ENCODE results near the gene WDR18. TPM values are rescaled to one million over a fixed set of nuclear protein-coding genes. Genes with fewer than 3 reads are reported as not detected.

Gene WDR18
- total and polyA plus RNA-seq, 2 experiments from 2014 or later: 155 to 157 TPM

- Mint-ChIP-seq H3K27ac (no peak overlapping the region), H3K9me3 (no peaks in the 10 kb centered on the region), H3K36me3 (ENCODE audit: low read depth) (no peaks in the 10 kb centered on the region), H3K4me1 (peaks cover 3% of the 10 kb centered on the region; the same call in 2 of the 3 replicates), H3K27me3 (ENCODE audit: insufficient read depth, low read depth, poor library complexity) (peaks cover 53% of the 10 kb centered on the region), H3K4me3 (peak overlapping the region; percentile 30)
- 0 out of 2 replicates have a peak, but pooled peaks cover 2% of the 10 kb centered on the region for H4K20me1 ChIP-seq (replicated peaks; ENCODE audit: insufficient read depth)
- no peak for TF ChIP-seq JUNB (IDR thresholded peaks at IDR 0.05; ENCODE audit: unreplicated experiment)
- no peak for TF ChIP-seq NANOG (IDR thresholded peaks at IDR 0.05; ENCODE audit: borderline replicate concordance)
- TF ChIP-seq EZH2phosphoT487 (IDR thresholded peaks at IDR 0.05; ENCODE audit: unreplicated experiment): no peak
- no peak for TF ChIP-seq REST (IDR thresholded peaks at IDR 0.05; ENCODE audit: unreplicated experiment)
- no peak for TF ChIP-seq POLR2AphosphoS5 (IDR thresholded peaks at IDR 0.05; ENCODE audit: low read depth)
- no peak for TF ChIP-seq EZH2 (IDR thresholded peaks at IDR 0.05; ENCODE audit: low read depth, unreplicated experiment)
- TF ChIP-seq CTCF (conservative IDR thresholded peaks at IDR 0.05; ENCODE audit: low read depth in 2 of 2): no peak
- no peak for TF ChIP-seq ZNF114 (CRISPR knock-in tag; IDR thresholded peaks at IDR 0.05)
- TF ChIP-seq STAT1 (IDR thresholded peaks at IDR 0.05; ENCODE audit: unreplicated experiment): no peak
- TF ChIP-seq ZNF331 (CRISPR knock-in tag; IDR thresholded peaks at IDR 0.05; ENCODE audit: low read depth): no peak
- no peak overlapping the region for H3K4me3 ChIP-seq
- no peak overlapping the region for H2AFZ ChIP-seq
- DNase-seq (ENCODE audit: low spot score): no peak
- H3K4me2 ChIP-seq: no peak overlapping the region
- no peak for ATAC-seq
- no peaks in the 10 kb centered on the region for H3K9me2 ChIP-seq (ENCODE audit: insufficient read depth)
- no peaks in the 10 kb centered on the region for H3K36me3 ChIP-seq (ENCODE audit: insufficient read depth)
- no peaks in the 10 kb centered on the region for H3K79me2 ChIP-seq (replicated peaks; ENCODE audit: insufficient read depth)
- no peaks in the 10 kb centered on the region; the same call in 1 of the 2 replicates for H3K4me1 ChIP-seq (ENCODE audit: insufficient read depth)
- H3K27ac ChIP-seq (ENCODE audit: low read depth): no peak overlapping the region
- H3F3A ChIP-seq (replicated peaks; ENCODE audit: low read depth): peaks cover 11% of the 10 kb centered on the region
- H3K27me3 ChIP-seq (ENCODE audit: insufficient read depth): peaks cover 45% of the 10 kb centered on the region
These were observed 15.2 kb downstream of the WDR18 start for GRCh38 chr19:999379-999719.

GRCh38 chr19:1000095-1000494 lies 15.9 kb downstream of the WDR18 start, which contains the start of gene GRIN3B:
Gene GRIN3B, plus strand, starts transcription at chr19:1000419. Its CDS starts 19 bp downstream, at chr19:1000438.
- Mint-ChIP-seq H3K9me3 (peaks cover under 1% of the 10 kb centered on the region; the same call in 1 of the 3 replicates), H3K36me3 (ENCODE audit: low read depth) (no peaks in the 10 kb centered on the region), H3K27ac (no peak within 1 kb of the TSS), H3K27me3 (ENCODE audit: insufficient read depth, low read depth, poor library complexity) (peaks cover 54% of the 10 kb centered on the region), H3K4me1 (peaks cover 3% of the 10 kb centered on the region; the same call in 2 of the 3 replicates), H3K4me3 (peak within 1 kb of the TSS; percentile 52)
- Histone ChIP-seq H3F3A (replicated peaks; ENCODE audit: low read depth) (peaks cover 10% of the 10 kb centered on the region), H3K36me3 (ENCODE audit: insufficient read depth) (no peaks in the 10 kb centered on the region), H4K20me1 (replicated peaks; ENCODE audit: insufficient read depth) (0 out of 2 replicates have a peak, but pooled peaks cover 2% of the 10 kb centered on the region), H3K27me3 (ENCODE audit: insufficient read depth) (peaks cover 45% of the 10 kb centered on the region), H2AFZ (peak within 1 kb of the TSS; percentile 59; the same call in 1 of the 2 replicates), H3K9me2 (ENCODE audit: insufficient read depth) (no peaks in the 10 kb centered on the region), H3K4me3 (peak within 1 kb of the TSS; percentile 61), H3K27ac (ENCODE audit: low read depth) (no peak within 1 kb of the TSS), H3K4me1 (ENCODE audit: insufficient read depth) (no peaks in the 10 kb centered on the region; the same call in 1 of the 2 replicates), H3K79me2 (replicated peaks; ENCODE audit: insufficient read depth) (no peaks in the 10 kb centered on the region), H3K4me2 (peak within 1 kb of the TSS; percentile 78)
- ATAC-seq: peak; percentile 43
- no peak for TF ChIP-seq CREB1 (CRISPR knock-in tag; IDR thresholded peaks at IDR 0.05; ENCODE audit: low read depth)
- no peak for TF ChIP-seq STAT1 (IDR thresholded peaks at IDR 0.05; ENCODE audit: unreplicated experiment)
- TF ChIP-seq EZH2phosphoT487 (IDR thresholded peaks at IDR 0.05; ENCODE audit: unreplicated experiment): no peak
- TF ChIP-seq CTCF (conservative IDR thresholded peaks at IDR 0.05; ENCODE audit: low read depth in 2 of 2): peak; percentile 50 to 86
- no peak for TF ChIP-seq ZNF114 (CRISPR knock-in tag; IDR thresholded peaks at IDR 0.05)
- DNase-seq (ENCODE audit: low spot score): peak; percentile 90
